ENCODE results near the gene FAM118B. TPM values are rescaled to one million over a fixed set of nuclear protein-coding genes. Genes with fewer than 3 reads are reported as not detected.

The FAM118B gene
- total and polyA plus RNA-seq, 2 donors (not counting 1 experiment from before 2014, with no cell fraction given): 21.0 to 30.3 TPM

DNA sequence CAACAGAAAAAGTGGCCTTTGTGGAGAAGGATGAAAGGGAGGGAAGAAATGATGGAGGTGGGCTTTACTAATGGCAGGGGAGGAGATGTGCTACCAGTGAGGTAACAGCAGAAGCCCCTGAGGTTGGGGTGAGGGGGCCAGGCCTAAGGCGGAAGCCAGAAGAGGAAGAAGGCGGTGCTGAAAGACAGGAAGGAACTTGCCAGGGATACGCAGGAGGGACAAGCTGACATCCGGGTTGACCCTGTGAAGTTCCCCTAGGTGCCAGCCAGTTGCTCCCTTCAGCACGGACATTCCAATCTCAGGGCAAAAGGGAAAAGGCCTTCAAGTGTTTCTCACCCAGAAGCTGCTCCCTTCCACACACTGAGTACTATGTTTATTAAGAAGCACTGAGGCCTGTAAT is 69.0 kb downstream of the FAM118B start:
- no peaks in the 10 kb centered on the region for H4K20me1 ChIP-seq (ENCODE audit: control insufficient read depth, extremely low read depth, insufficient read depth, low read length)
- no peak overlapping the region for H3K27ac ChIP-seq (ENCODE audit: insufficient read depth, low read length)
- H3K4me3 ChIP-seq (replicated peaks in 1 of 4; ENCODE audit: control extremely low read depth in 1 of 4, insufficient read depth in 1 of 4, low read depth in 3 of 4, low read length in 4 of 4): no peak overlapping the region
- TF ChIP-seq CTCF (conservative IDR thresholded peaks at IDR 0.05 in 1 of 2, IDR thresholded peaks at IDR 0.05 in 1 of 2; ENCODE audit: low read depth in 1 of 2, low read length in 2 of 2) (no peak), EZH2 (IDR thresholded peaks at IDR 0.05; ENCODE audit: low read length, missing control alignments) (no peak)
- no peak overlapping the region for H3K4me2 ChIP-seq (ENCODE audit: extremely low read depth, insufficient read depth, low read length)
- no peaks in the 10 kb centered on the region for H3K27me3 ChIP-seq (ENCODE audit: control insufficient read depth, insufficient read depth, low read length)
- no peaks in the 10 kb centered on the region for H3K79me2 ChIP-seq (ENCODE audit: control insufficient read depth, insufficient read depth, low read length)
- no peaks in the 10 kb centered on the region for H3K9me3 ChIP-seq (ENCODE audit: control insufficient read depth, insufficient read depth, low read depth, low read length)
- DNase-seq (ENCODE audit: low read depth in 2 of 2): no peak
- peaks cover 7% of the 10 kb centered on the region for H3K4me1 ChIP-seq (ENCODE audit: control insufficient read depth, extremely low read depth, insufficient read depth, low read length)
- H2AFZ ChIP-seq (ENCODE audit: low read length): no peak overlapping the region
- no peak overlapping the region for H3K9ac ChIP-seq (ENCODE audit: insufficient read depth, low read length)
- peaks cover 4% of the 10 kb centered on the region for H3K36me3 ChIP-seq (ENCODE audit: control insufficient read depth, insufficient read depth, low read length)

- Histone ChIP-seq H3K27me3 (ENCODE audit: control insufficient read depth, insufficient read depth, low read length) (no peaks in the 10 kb centered on the region), H3K4me3 (replicated peaks in 1 of 4; ENCODE audit: control extremely low read depth in 1 of 4, insufficient read depth in 1 of 4, low read depth in 3 of 4, low read length in 4 of 4) (no peak overlapping the region), H3K79me2 (ENCODE audit: control insufficient read depth, insufficient read depth, low read length) (no peaks in the 10 kb centered on the region), H3K4me1 (ENCODE audit: control insufficient read depth, extremely low read depth, insufficient read depth, low read length) (peaks cover 7% of the 10 kb centered on the region), H3K36me3 (ENCODE audit: control insufficient read depth, insufficient read depth, low read length) (peaks cover 1% of the 10 kb centered on the region), H2AFZ (ENCODE audit: low read length) (no peak overlapping the region), H3K9me3 (ENCODE audit: control insufficient read depth, insufficient read depth, low read depth, low read length) (no peaks in the 10 kb centered on the region), H3K9ac (ENCODE audit: insufficient read depth, low read length) (no peak overlapping the region), H3K4me2 (ENCODE audit: extremely low read depth, insufficient read depth, low read length) (no peak overlapping the region), H4K20me1 (ENCODE audit: control insufficient read depth, extremely low read depth, insufficient read depth, low read length) (no peaks in the 10 kb centered on the region), H3K27ac (ENCODE audit: insufficient read depth, low read length) (no peak overlapping the region)
- no peak for TF ChIP-seq CTCF (conservative IDR thresholded peaks at IDR 0.05 in 1 of 2, IDR thresholded peaks at IDR 0.05 in 1 of 2; ENCODE audit: low read depth in 1 of 2, low read length in 2 of 2)
- TF ChIP-seq EZH2 (IDR thresholded peaks at IDR 0.05; ENCODE audit: low read length, missing control alignments): no peak
- no peak for DNase-seq (ENCODE audit: low read depth in 2 of 2)
Measured at GRCh38 chr11:126281245-126281644, 69.7 kb downstream of the FAM118B start.

- Histone ChIP-seq H3K27me3 (ENCODE audit: control insufficient read depth, insufficient read depth, low read length) (no peaks in the 10 kb centered on the region), H3K27ac (ENCODE audit: insufficient read depth, low read length) (no peak overlapping the region), H2AFZ (ENCODE audit: low read length) (no peak overlapping the region), H3K36me3 (ENCODE audit: control insufficient read depth, insufficient read depth, low read length) (peaks cover 1% of the 10 kb centered on the region), H3K4me3 (replicated peaks in 1 of 4; ENCODE audit: control extremely low read depth in 1 of 4, insufficient read depth in 1 of 4, low read depth in 3 of 4, low read length in 4 of 4) (no peak overlapping the region), H3K4me1 (ENCODE audit: control insufficient read depth, extremely low read depth, insufficient read depth, low read length) (peaks cover 7% of the 10 kb centered on the region), H3K4me2 (ENCODE audit: extremely low read depth, insufficient read depth, low read length) (peak overlapping the region; percentile 82), H4K20me1 (ENCODE audit: control insufficient read depth, extremely low read depth, insufficient read depth, low read length) (no peaks in the 10 kb centered on the region), H3K9me3 (ENCODE audit: control insufficient read depth, insufficient read depth, low read depth, low read length) (no peaks in the 10 kb centered on the region), H3K79me2 (ENCODE audit: control insufficient read depth, insufficient read depth, low read length) (no peaks in the 10 kb centered on the region), H3K9ac (ENCODE audit: insufficient read depth, low read length) (no peak overlapping the region)
- no peak for DNase-seq (ENCODE audit: low read depth in 2 of 2)
- TF ChIP-seq CTCF (conservative IDR thresholded peaks at IDR 0.05 in 1 of 2, IDR thresholded peaks at IDR 0.05 in 1 of 2; ENCODE audit: low read depth in 1 of 2, low read length in 2 of 2) (no peak), EZH2 (IDR thresholded peaks at IDR 0.05; ENCODE audit: low read length, missing control alignments) (no peak)
Measured at GRCh38 chr11:126281666-126282175, 70.1 kb downstream of the FAM118B start.
